WERI-Rb-1 (cell line): ENCODE measurements around the gene ZNF426.
"Not testable (repeated sequence)": the region's sequence is repeated elsewhere in the genome, so short reads cannot be mapped to it uniquely, and the experiment has no call there.

ENCODE experiments used
- DNase-seq: peaks from one replicate; pipeline ENCODE4 v3.0.0-alpha.2; 2020
- H3K27ac ChIP-seq: fragments of 250-450 bp; sonication (Bioruptor Pico); 2 replicates; pipeline ENCODE4 v1.5.1; 2020; ENCODE audit warnings: mild to moderate bottlenecking, moderate library complexity
- H3K27me3 ChIP-seq: fragments of 250-450 bp; sonication (Bioruptor Pico); 2 replicates; pipeline ENCODE4 v1.5.1; 2021; ENCODE audit warnings: mild to moderate bottlenecking, low read depth, moderate library complexity; ENCODE audit not compliant: insufficient read depth, severe bottlenecking
- H3K36me3 ChIP-seq: fragments of 250-450 bp; sonication (Bioruptor Pico); 2 replicates; pipeline ENCODE4 v1.5.1; 2020; ENCODE audit warnings: mild to moderate bottlenecking, moderate library complexity
- H3K4me3 ChIP-seq: 2 replicates; pipeline ENCODE4 v1.5.1; 2011; ENCODE audit warnings: low read depth, mild to moderate bottlenecking, control low read depth, low read length
- H3K9me3 ChIP-seq: fragments of 250-450 bp; sonication (Bioruptor Pico); 2 replicates; pipeline ENCODE4 v1.5.1; 2021; ENCODE audit warnings: mild to moderate bottlenecking, moderate library complexity; ENCODE audit not compliant: severe bottlenecking
- TF ChIP-seq, protein P1 (sequence below): IDR thresholded peaks from 2 replicates; pipeline ENCODE4 v1.5.1; 2011; ENCODE audit warnings: low read depth, mild to moderate bottlenecking, control low read depth, inconsistent platforms, low read length

ZNF426 gene

DNA sequence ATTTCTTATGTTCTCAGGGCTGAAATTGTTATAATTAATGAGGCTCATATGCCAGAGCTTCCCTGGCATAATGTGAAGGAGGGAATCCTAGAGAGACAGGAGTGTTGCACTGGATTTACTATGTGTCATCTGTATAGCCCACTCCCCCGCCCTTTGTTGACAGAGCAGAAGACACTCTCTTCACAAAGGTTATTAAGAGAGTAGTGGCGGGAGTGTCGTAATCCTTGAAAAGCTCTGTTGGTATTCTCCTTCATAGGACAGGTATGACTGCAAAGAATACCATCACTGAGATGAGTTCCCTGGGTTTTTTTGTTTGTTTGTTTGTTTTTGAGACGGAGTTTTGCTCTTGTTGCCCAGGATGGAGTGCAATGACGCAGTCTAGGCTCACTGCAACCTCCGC, 31.8 kb upstream of the ZNF426 start:
- Histone ChIP-seq H3K27me3 (no peaks in the 10 kb centered on the region), H3K9me3 (peaks cover 21% of the 10 kb centered on the region), H3K4me3 (no peak overlapping the region), H3K36me3 (peaks cover 64% of the 10 kb centered on the region), H3K27ac (no peak overlapping the region)
- TF ChIP-seq, protein P1, sequence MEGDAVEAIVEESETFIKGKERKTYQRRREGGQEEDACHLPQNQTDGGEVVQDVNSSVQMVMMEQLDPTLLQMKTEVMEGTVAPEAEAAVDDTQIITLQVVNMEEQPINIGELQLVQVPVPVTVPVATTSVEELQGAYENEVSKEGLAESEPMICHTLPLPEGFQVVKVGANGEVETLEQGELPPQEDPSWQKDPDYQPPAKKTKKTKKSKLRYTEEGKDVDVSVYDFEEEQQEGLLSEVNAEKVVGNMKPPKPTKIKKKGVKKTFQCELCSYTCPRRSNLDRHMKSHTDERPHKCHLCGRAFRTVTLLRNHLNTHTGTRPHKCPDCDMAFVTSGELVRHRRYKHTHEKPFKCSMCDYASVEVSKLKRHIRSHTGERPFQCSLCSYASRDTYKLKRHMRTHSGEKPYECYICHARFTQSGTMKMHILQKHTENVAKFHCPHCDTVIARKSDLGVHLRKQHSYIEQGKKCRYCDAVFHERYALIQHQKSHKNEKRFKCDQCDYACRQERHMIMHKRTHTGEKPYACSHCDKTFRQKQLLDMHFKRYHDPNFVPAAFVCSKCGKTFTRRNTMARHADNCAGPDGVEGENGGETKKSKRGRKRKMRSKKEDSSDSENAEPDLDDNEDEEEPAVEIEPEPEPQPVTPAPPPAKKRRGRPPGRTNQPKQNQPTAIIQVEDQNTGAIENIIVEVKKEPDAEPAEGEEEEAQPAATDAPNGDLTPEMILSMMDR: no peak
- DNase-seq: no peak

DNA sequence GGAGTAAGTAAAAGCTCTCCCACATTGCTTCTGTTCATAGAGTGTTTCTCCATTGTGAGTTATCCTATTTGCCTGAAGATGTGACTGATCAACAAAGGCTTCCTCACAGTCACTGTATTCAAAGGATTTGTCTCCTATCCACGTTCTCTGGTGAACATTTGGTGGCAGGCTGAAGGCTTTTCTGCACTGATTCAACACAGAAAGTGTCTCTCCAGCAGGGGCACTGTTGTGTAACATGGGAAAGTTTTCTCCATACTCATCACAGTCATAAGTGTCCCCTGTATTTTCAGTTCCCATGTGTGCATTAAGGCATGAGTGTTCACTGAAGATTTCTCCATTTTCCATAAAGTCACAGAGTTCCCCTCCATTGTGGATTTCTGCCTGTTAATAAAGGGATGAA, 28.3 kb upstream of the ZNF426 start:
- Histone ChIP-seq H3K4me3 (no peak overlapping the region), H3K36me3 (peaks cover 81% of the 10 kb centered on the region), H3K9me3 (peaks cover 19% of the 10 kb centered on the region), H3K27me3 (no peaks in the 10 kb centered on the region), H3K27ac (no peak overlapping the region)
- DNase-seq: no peak
- TF ChIP-seq, protein P1: peak; percentile 35; the same call in 1 of the 2 replicates

DNA sequence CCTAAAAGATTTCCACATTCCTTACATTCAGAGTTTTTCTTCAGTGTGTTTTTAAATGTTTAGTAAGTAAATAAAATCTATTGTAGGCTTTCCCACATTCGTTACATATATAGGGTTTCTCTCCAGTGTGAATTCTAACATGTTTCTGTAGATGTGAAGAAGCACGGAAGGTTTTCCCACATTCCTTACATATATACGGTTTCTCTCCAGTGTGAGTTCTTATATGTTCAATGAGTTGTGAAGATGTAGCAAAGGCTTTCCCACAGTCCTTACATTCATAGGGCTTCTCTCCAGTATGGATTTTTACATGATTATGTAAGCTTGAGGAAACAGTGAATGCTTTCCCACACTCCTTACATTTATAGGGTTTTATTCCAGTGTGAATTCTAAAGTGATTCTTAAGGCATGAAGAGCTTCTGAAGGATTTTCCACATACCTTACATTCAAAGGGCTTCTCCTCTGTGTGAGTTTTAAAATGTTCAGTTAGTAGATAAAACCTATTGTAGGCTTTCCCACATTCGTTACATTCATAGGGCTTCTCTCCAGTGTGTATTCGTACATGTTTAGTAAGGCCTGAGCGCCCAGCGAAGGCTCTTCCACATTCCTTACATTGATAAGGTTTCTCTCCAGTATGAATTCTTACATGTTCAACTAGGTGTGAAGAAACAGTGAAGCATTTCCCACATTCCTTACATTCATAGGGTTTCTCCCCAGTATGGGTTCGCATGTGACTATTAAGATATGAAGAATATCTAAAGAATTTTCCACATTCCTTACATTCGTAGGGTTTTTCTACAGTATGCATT, 27.7 kb upstream of the ZNF426 start:
- Histone ChIP-seq H3K4me3 (no peak overlapping the region), H3K27ac (no peak overlapping the region), H3K9me3 (peaks cover 19% of the 10 kb centered on the region), H3K27me3 (no peaks in the 10 kb centered on the region), H3K36me3 (peaks cover 79% of the 10 kb centered on the region)
- no peak for DNase-seq
- TF ChIP-seq, protein P1: no peak

DNA sequence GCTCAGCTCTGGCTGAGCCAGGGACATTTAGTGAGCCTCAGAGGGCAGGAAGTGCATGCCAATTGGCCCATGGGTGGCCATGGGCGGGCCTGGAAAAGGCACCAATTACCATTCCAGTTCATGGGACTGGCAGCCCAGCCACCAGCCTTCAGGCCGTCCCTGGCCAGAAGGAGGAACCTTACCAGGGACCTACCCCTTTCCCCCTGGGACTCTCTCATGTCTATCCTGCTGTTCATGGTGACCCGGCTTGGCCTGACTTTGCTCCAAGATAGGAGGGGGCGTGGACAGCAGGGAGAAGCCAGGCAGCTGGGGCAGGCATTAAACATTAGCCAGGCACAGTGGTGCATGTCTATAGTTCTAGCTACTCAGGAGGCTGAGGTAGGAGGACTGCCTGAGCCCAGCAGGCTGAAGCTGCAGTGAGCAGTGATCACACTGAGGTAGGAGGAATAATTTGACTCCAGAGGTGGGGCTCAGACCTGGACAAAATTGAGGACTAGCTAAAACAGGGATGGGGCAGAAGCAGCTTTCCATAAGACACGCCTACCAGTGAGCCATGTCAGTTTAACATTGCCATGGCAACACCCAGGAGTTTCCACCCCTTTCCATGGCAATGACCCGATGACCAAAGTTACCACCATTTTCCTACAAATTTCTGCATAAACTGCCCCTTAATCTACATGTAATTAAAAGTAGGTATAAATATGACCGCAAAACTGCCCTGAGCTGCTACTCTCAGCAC, 14.3 kb upstream of the ZNF426 start:
- Histone ChIP-seq H3K4me3 (no peak overlapping the region), H3K27me3 (no peaks in the 10 kb centered on the region), H3K9me3 (peaks cover 6% of the 10 kb centered on the region), H3K27ac (no peak overlapping the region), H3K36me3 (no peaks in the 10 kb centered on the region)
- TF ChIP-seq, protein P1: no peak
- DNase-seq: peak; percentile 19

DNA sequence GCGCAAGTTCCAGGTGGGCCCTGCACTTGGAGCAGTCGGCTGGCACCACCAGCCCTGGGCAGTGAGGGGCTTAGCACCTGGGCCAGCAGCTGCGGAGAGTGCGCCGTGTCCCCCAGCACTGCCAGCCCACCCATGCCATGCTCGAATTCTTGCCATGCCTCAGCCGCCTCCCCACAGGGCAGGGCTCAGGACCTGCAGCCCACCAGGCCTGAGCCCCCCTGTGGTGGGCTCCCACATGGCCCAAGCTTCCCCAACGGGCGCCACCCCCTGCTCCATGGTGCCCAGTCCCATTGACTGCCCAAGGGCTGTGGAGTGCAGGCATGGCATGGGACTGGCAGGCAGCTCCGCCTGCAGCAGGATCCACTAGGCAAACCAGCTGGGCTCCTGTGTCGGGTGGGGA, 9.4 kb upstream of the ZNF426 start:
- Histone ChIP-seq H3K9me3 (peaks cover 12% of the 10 kb centered on the region), H3K27ac (no peak overlapping the region), H3K36me3 (no peaks in the 10 kb centered on the region), H3K27me3 (no peaks in the 10 kb centered on the region), H3K4me3 (no peak overlapping the region)
- TF ChIP-seq, protein P1: no peak
- DNase-seq: no peak

DNA sequence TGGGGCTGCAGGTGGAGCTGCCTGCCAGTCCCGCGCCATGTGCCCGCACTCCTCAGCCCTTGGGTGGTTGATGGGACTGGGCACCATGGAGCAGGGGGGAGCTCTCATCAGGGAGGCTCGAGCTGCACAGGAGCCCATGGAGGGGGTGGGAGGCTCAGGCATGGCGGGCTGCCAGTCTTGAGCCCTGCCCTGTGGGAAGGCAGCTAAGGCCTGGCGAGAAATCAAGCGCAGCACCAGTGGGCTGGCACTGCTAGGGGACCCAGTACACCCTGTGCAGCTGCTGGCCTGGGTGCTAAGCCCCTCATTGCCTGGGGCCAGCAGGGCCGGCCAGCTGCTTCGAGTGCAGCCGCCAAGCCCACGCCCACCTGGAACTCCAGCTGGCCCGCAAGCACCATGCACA, 2.8 kb upstream of the ZNF426 start:
- DNase-seq: peak; percentile 13
- not testable (repeated sequence) for H3K9me3 ChIP-seq, H3K27ac ChIP-seq, H3K36me3 ChIP-seq, H3K4me3 ChIP-seq, H3K27me3 ChIP-seq

DNA sequence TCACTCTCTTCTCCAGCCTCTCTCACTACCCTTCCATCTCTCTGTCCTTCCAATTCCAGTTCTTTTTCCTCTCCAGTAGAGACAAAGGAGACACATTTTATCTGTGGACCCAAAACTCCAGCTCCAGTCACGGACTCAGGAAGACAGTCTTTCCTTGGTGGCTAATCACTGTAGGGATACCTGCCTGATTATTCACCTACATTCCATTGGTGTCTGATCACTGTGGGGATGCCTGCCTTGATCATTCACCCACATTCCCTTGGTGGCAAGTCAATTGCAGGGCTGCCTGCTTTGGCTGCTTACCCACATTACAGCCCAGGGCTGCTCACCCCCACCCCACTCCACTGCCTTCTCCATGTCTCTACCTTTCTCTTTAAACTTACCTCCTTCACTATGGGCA, 1.5 kb upstream of the ZNF426 start:
- not testable (repeated sequence) for H3K27ac ChIP-seq, H3K4me3 ChIP-seq, H3K9me3 ChIP-seq, DNase-seq, H3K27me3 ChIP-seq
- peaks cover 19% of the 10 kb centered on the region for H3K36me3 ChIP-seq

DNA sequence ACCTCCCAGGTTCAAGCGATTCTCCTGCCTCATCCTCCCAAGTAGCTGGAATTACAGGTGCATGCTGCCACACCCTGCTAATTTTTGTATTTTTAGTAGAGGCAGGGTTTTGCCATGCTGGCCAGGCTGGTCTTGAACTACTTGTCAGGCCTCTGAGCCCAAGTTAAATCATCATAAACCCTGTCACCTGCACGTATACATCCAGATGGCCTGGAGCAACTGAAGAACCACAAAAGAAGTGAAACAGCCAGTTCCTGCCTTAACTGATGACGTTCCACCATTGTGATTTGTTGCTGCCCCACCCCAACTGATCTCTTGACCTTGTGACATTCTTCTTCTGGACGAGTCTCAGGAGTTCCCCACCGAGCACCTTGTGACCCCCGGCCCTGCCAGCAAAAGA, 756 bp upstream of the ZNF426 start:
- peak overlapping the region; percentile 93 for H3K4me3 ChIP-seq
- not testable (repeated sequence) for H3K9me3 ChIP-seq, DNase-seq, H3K27me3 ChIP-seq
- peaks cover 26% of the 10 kb centered on the region for H3K36me3 ChIP-seq
- peak overlapping the region; percentile 95 for H3K27ac ChIP-seq
